ENCODE measurements around the gene CHST7.

The CHST7 gene

DNA sequence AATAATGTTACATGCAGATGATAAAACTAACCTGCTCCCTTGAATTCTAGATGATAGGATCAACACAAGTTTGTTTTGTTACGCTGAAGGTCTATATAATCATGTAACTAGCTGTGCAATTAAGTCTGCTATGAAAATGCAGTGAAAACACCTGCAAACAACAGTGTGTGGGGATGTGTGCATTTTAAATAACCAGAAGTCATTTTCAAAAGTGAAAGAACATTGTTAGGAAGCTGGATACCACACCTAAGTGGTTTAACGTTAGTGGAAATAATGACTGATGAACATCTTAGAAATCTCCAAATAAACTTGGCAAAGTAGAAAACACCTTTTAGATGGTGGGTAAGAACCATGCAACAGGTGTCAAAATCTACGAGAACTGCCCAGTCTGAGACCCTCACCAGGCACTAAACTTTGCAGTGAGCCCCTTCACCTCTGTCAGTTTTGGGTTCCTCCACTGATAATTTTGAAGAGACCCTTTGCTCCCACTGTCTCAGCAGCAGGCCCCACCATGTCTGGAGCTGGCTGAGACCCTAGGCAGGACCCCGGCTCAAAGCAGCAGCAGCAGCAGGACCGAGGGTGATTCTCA lies 36.6 kb downstream of the CHST7 start:
- DNase-seq: no peak

DNA sequence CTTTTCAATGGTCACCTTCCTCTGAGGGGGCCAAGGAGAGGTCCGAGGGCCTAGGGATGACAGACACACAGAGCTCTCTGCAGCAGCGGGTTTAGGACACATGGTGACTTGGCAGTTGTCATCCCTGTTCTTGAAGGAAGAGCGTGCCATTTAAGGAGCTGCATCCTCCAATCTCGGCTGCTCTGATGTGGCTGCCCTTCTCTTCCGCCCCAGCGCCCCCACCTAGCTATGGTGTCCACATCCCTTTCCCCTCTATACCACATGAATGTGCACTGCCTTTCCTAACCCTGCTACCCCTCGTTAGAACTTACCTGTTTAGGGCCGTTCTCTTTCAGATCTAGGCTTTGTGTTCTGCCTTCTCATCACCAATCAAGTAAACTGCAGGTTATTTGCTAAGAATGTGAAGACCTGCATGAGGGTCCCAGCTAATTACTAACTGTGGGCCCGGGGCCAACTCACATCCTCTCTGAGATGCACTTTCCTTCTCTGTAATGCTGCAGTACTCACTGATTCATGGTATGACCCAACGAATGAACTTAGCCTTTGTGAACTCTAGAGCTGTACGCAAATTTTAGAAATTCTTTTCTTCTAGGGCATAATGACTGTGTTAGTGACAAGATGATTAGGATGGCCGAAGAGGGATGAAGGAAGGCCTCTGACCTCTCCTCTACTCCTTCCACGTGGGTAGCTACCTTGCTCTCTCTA lies 38.2 kb downstream of the CHST7 start:
- DNase-seq: no peak

DNA sequence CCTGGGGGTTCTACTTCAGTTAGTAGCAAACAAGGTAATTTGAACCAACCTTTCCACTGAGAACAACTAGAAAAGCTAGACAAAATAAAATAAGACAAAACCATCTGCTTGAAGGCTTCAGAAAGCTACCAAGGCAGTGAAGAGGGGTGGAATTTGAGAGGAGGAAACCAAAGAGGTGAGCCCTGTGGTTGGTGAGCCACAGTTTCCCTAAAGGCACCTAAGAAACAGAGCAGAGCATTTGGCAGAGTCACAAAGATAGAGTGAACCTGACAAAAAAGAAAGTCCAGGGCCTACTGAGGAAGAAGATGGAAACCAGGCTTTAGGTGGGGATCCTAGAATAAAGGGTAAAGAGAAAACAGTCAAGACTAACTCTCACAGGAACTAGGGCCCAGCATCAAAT lies 44.3 kb downstream of the CHST7 start:
- no peak for DNase-seq

DNA sequence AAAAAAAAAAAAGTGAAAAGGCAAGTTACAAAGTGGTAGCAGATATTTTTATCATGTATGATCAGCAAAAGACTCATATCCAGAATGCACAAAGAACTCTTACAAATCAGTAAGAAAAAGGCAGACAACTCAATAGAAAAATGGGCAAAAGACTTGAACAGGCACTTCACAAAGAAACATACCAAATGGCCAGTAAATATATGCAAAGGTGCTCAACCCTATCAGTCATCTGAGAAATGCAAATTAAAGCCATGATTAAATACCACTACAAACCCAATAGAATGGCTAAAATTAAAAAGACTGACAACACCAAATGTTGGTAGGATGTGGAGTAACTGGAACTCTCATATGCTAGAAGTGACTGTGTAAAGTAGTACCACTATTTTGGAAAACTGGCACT lies 45.4 kb downstream of the CHST7 start:
- DNase-seq: no peak

DNA sequence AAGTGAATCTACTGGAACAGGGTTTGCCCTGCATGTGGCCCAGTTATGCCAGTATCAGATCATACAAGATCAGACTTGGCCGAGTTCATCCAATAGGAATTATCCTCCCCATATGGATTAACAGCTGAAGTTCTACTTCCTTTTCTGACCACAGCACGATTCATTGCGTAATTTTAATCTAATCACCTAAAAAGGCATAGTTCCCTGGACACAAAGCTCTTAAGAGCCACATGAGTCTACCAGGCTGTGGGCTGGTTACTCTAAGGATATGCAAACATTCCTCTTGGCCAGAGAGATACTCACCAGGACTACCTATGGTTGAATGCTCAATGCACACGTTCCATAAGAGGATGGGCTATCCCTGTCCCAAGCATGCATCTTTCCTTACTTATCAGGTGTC lies 46.9 kb downstream of the CHST7 start:
- DNase-seq: no peak

DNA sequence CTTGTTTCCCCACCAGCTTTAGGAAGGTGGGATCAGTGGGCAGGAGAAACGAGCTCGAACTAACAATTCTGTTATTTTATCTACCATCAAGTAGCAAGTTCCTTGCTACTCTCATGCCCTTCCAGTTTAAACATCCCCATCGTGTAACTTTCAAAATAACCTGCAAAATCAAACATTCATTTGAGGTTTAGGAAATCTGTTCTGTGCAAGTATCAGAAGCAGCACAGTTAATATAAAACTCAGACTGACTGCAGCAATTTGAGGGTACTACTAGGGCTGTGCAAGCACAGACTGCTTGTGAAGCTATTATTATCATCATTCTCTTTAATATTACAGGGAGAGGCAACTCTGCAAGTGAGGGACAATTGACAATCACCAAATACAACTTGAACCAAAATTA lies 48.0 kb downstream of the CHST7 start:
- DNase-seq: no peak

DNA sequence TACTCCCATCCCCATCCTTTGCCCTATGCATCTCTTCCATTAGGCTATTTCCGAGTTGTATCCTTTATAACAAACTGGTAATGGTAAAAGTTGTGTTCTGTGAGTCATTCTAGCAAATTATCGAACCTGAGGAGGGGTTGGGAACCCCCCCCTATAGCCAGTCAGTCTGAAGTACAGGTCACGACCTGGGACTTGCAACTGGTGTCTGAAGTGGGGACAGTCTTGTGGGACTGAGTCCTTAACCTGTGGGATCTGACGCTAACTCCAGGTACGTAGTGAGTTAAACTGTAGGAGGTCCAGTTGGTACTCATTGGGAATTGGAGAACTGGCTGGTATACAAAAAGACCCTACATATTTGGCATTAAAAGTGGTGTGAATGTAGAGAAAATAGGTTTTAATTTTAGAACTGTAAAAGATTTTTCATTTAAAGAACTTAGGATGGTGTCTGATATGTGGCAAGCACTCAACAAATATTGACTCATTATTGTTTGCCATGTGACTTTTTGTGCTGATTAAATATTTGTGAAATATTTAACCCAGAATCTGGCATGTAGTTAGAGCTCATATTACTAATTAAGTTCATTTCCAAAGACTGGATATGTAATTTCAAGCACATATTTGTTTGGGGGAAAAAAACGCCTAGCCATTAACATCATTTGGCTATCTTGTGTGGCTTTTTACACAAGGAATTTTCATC lies 50.7 kb downstream of the CHST7 start:
- no peak for DNase-seq

DNA sequence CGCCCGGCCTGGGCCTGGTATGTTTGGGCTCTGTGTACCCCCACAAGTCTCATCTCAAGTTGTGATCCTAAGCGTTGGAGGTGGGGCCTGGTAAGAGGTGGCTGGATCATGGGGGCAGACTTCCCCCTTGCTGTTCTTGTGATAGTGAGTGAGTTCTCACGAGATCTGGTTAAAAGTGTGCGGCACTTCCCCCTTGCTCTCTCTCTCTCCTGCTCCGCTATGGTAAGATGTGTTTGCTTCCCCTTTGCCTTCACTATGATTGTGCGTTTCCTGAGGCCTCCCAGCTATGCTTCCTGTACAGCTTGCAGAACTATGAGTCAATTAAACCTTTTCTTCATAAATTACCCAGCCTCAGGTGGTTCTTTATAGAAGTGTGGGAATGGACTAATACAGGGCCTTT lies 53.0 kb downstream of the CHST7 start:
- no peak for DNase-seq

DNA sequence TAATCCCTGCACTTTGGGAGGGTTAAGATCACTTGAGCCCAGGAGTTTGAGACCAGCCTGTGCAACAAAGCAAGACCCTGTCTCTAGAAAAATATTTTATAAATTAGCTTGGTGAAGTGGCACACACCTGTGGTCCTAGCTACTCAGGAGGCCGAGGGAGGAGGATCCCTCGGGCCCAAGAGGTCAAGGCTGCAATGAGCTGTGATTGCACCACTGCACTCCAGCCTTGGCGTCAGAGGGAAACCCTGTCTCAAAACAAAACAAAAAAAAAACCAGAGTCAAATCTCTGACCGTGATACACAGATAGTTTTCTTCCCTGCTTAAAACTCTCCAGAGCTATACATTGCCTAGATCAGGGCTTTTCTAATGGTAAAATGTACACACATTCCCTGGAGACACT lies 53.5 kb downstream of the CHST7 start:
- DNase-seq: no peak

DNA sequence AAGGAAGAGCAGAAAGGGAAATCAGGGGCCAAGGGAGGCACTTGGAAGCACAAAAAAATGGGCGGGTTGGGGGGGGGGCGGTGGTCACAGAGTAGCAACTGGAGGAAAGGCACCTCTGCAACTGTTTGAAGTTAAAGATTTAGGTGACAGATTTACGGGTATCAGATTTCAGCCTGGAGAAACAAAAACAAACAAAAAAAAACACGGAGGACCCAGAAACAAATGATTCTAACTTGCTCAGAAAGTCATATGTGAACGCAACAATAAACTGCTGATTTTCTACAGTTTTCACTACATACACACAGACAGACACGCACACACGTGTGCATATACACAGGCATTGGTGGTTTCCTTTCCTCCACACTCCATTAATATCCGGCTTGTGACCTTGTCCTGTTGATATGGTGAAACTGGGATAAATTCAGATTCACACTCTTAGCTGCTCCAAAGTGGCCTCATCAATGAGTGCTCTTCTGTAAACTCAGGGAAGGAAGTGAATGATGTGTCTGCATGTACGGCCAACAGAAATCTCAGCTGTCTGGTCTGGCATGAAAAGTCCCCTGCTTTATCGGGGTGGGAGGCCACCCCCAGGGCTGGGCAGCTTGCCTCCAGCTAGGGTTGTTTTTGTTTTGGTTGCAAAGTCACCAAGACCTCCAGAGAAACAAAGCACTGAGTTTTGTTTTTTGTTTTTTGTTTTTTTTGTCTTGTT lies 54.3 kb downstream of the CHST7 start:
- DNase-seq: no peak

DNA sequence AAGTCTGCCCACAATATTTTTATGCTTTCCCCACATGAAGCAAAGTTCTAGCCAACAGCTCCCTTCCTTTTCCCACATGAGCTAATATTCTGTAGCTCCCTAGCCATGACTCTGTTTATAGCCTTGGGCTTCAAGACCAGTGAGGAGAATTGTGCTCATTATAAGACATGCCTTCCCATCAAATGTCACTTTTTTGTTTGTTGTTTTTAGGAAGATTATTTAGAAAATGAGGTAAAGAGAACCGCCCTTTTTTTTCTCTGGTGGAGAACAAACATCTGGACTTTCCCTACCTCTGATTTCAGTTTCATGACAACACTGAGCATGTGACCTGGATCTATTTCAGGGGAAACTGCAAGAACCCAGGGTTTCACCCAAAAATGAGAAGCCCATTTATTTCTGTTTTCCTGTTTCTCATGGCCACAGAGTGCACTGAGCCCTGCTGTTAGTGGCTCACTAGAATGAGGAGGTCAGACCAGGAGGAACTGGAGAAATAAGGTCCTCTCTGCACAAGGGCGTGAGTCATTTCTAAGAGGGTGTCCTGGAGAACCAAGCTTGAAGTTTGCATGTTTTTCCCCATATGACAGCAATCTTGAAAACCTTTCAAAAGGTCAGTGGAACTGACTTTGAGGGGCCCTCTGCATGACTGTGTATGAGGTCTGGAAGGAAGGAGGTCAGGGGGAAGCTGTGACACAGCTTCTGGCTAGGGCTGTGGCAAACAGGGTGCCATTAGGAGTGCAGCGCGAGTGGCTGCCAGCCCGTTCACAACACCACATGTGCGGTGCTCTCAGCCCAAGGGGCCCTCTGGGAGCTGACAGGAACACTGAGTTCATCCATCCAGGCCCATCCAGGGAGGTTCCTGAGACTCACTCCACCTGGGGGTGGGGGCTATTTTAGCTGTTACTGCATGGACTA lies 55.2 kb downstream of the CHST7 start:
- no peak for DNase-seq

DNA sequence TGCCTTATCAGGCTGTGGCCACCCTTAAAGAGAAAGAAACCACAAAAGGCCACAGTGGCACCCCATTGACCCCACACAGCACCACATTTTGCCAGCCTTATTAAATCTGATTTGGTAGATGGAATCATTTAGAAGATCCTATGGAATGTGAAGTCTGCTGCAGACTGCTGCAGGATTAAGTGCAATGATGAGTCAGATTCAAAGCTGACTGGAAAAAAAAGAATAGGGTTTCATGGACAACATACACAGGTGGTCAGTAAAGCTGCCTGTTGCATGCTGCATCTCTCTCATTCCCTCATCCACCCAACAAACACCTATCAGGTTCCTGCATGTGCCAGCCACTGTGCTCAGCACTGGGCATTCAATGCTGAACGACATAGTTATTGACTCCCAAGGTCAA lies 56.6 kb downstream of the CHST7 start:
- no peak for DNase-seq

DNA sequence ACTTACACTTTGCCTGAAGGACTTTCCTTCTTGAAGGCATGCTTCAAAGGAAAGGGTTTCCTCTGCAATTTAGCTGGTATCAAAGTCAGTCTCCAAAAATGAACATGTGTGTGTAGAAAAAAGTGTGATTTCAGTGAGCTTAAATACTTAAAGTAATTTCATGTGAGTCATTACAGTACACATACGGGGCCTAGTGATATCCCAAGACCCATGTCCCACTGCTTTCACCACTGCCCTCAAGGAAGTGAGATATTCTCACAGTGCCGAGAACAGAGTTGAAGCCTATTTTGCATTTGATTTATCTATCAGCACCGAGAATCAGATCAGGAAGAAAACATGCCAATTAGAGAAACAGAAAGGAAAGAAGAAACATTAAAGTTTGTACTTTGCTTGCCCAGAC lies 61.0 kb downstream of the CHST7 start:
- DNase-seq: no peak

DNA sequence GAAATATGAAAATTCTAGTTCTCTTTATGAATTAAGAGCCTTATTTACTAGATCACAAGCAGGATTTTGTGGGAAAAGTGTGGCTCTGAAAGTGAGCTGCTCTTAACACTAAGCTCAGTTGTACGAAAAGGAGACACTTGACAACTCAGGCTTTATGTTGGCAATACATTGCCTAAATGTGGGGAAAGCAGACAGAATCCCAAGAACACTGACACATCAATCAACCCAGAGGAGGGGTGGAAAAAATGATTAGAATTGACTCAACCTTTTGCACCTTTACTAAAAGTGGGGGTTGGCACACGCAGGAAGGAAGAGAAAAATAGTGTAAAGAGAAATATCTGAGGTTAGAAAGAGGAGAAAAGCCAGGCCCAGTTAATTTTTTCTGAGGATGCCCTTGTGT lies 61.6 kb downstream of the CHST7 start:
- DNase-seq: no peak

DNA sequence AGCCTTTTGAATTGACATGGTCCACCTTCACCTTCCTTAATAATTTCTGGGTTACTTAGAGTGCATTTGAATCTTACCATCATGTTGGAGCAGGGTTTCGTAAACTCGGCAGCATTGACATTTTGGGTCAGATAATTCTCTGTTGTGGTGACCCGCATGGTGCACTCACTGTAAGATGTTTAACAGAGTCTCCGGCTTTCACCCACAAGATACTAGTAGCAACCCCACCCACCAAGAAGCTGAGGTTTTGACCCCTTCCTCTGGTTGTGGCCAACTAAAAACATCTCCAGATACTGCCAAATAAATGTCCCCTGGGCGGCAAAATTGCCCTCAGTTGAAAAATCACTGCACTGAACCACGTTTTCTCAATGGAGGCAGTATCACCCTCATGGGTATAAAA lies 62.7 kb downstream of the CHST7 start:
- DNase-seq: no peak

DNA sequence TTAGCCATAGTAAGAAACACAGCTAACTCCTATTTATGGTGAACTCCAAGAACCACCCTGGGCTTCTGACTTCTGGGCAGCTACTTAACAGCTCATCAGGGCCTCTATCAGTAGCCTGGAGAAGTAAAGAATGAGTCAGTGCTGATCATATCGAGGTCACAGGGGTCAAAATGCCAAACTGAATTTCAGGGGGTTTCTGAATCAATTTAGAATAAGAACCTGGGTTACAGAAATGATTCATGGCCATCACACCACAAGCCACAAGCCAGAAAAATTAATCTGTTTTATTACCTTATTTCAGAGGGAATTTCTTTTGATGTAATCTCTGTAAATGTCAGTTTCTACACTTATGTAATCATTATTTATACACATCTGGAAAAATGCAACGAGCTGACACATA lies 64.4 kb downstream of the CHST7 start:
- DNase-seq: no peak

DNA sequence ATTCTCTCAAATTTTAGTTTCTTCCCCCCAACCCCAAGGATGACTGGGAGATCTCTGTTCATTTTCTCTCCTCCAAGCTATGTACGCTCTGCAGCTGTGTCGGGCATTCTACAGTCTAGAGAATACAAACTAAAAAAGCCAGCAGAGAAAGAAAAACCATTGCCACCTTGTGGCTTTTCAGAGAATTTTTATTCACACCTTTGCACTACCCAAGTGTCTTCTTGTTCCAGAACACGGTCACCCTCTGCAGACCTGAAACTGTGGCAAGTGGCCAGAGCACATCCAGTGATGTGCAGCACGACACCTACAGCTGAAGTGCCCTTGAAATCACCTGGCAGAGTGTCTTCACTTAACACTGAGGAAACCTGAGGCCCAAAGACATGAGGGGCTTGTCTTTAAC lies 68.6 kb downstream of the CHST7 start:
- peak; percentile 3 for DNase-seq

DNA sequence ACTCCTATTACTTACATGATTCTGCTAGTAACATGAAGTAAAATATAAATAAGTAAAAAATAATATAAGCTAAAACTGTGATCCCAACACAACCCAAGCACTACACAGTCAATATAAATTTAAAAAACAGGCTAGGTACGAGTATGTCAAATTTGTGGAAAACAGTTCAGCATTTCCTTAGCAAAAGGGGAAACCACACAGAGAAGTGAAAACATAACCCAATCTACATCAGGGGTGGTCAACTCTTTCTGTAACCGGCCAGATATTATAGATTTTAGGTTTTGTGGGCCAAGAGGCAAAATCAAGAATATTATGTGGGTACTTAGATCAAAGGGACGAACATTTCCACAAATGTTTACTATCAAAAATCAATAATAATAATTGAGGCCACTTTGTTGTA lies 70.1 kb downstream of the CHST7 start:
- no peak for DNase-seq

DNA sequence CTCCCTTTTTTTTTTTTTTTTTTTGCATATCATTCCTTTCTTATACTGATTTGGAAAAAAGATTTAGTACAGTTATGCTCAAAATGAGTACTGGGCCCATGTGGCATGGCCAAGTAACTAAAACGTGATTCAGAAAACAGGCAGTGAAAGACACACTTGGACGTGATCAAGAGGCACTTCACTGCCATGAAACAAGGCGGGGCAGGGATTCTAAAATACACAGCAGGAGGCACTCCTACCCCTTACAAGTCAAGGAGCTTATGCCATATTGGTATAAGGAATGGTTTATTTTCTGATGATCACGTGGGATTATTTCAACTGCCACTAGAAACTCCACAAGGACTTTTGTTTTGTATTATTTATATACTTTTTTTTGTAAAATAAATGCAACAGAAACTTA lies 72.0 kb downstream of the CHST7 start:
- no peak for DNase-seq

DNA sequence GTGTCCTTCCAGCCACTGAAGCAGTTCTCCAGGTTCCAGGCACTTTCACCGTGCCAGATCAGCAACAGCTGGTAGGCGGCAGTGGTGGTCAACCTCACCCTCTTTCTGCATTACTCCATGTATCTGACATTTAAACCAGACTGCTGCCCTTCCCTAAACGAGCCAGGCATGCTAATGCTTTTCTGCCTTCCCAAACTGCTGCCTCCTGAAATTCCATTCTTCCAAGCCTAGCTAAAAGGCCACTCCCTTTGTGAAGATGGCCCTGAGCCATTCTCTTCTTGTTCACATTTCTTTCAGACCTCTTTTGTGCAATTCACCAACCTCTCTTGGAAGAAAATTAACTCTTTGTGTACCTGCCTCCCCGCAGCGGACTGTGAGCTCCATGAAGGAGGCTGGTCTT lies 73.7 kb downstream of the CHST7 start:
- no peak for DNase-seq

Measured in DMS79 treated with DMSO at 0.1 percent for 48 hours (cell line).